SKM-1 treated with dmso at 0.1 percent for 144 hours (cell line): Measurements from ENCODE around the gene MAPKAPK2.

Experiments
- DNase-seq: peaks from one replicate; lab custom pipeline; 2025; ENCODE audit not compliant: unreplicated experiment; lab: John Stamatoyannopoulos, UW

MAPKAPK2 gene

GRCh38 chr1:206717674-206717989 is 32.9 kb downstream of the MAPKAPK2 start:
- no peak for DNase-seq

DNA sequence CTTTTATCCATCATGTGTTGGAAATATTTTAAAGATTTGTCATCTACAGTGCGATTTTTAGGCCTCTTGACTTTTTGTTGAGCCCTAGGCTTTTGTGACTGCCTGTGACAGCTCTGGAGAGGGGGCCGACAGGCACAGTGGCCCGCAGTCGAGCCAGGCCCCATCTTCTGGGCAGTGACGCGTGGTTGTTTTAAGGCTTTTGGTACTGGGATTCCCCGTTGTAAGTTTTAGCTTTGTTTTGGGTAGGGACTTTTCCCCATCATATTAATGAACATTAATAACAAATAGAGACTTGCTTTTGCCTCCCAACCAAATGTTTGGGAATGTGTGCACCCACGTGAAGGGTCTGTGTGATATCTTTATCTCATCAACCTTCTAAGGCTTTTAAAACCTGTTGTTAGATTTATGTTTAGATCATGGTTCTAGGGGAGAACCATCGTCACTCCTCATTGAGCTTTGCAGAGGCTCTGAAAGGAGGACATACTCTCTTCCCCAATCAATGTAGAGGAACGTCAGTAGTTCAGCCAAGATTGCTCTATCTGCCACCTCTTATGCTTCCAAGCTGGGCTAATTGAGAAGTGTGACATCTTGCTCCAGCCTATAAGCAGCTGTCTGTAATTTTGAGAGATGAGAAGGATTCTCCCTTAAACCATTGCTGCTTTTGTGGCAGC is 34.6 kb downstream of the MAPKAPK2 start:
- no peak for DNase-seq

DNA sequence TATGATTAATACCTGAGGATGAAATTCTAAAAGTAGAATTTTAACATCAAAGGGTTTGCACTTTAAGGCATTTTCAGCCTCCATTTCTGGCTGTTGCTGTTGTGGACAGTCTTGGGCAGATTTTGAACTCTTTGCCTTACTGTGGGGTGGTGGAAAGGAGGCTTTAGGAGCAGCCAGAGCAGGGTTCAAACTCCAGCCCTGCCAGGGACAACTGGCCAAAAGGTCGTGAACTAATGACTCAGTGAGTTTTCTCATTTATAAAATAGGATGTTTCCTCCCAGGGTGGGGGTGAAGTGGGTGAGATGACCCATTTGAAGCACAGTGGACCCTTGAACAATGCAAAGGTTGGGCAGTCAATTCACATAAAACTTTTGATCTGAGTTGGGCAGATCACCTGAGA is 36.7 kb downstream of the MAPKAPK2 start:
- no peak for DNase-seq

DNA sequence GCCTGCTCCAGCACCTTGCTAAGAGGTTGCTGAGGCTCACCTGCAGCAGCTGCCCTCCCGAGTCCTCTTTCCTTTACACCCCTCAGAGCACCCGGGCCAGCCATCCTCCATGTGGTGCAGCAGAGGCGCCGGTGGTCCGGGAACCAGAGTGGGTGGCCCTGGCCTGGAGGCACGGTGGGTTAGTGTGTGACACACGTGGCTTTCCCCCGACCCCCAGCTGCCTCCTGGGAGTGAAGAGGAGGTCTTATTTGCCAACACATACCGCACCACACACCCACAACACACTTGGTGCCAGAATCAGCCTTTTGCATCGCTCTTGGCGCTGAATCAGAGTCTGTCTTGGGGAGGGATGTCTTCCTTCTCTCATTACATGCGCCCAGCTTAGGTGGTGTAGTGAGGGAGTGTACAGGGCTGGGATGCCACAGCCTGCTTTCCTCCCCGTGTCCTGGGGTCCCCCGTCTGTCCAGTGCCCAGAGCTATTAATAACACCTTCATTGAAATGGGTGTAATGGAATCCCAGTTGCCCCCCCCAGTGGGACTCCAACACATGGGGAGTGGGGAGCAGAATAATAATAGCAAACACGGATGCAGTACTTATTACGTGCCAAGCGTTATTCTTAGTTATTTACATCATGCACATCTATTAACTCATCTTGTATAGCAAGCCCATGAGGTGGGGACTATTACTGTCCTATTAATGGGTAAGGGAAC is 38.2 kb downstream of the MAPKAPK2 start:
- no peak for DNase-seq

GRCh38 chr1:206723462-206723804 is 38.7 kb downstream of the MAPKAPK2 start:
- no peak for DNase-seq

DNA sequence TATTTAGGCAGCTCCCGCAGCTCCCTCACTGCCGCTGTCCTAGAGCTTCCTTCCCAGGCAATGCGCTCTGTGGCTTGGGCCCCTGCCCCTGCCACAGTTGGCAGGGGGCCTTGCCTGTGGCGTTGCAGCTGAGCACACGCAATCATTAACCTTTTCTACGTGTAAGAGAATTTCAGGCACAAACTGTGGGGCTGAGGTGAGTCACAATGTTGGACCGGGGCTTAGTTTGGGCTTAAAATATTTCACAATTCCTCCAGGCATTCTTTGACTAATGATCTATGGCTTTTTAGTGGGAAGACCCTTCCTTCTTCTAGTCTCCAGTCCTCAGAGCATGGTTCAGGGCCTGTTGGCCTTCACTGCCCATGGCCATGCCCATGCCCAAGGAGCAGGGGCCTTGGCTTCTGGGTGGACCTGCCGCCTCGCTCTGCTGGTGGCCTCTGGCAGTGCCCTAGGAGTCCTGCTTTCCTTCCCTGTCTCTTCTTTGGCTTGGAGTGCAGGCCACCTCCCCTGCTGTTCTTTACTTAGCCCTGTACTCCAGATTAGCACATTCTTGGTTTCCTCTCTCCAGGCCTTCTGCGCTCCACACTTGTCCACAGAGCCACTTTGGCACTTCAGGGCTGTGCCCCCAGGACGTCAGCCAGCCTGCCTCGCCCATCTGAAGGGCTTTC is 39.2 kb downstream of the MAPKAPK2 start:
- DNase-seq: no peak

GRCh38 chr1:206725109-206725963 is 40.6 kb downstream of the MAPKAPK2 start:
- DNase-seq: peak; percentile 81

DNA sequence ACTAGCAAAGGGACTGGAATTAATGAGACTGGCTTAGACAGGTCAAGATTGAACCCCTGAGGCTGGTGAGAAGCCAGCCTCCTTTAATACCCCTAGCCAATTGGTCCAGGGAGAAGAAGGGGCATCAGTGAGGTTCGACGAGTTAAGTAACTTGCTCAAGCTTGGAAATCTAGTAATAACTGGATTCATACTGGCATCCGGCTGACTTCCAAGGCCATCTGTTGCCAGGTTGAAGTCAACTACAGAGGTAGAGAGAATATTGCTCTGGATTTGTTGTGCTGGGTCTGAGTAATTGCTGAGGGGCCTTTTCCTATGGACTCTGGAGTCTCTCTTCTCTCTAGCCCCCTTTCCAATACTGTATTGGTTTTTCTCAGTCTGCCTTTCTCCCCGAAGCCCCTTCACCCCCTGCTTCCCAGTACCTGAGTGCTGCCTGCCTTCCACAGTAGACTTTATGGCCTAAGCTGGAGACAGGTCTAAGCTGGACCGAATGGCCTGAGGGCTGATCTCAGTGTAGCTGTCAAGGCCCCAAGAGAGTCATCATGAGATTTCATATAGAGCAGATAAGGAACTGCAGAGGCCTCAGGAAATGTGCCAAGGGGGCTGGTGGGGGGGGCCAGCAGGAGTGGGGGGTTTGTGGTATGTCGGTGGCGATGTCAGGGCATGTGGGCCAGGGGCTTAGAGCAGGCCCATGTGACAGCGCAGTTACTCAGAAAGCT is 43.4 kb downstream of the MAPKAPK2 start:
- DNase-seq: no peak

DNA sequence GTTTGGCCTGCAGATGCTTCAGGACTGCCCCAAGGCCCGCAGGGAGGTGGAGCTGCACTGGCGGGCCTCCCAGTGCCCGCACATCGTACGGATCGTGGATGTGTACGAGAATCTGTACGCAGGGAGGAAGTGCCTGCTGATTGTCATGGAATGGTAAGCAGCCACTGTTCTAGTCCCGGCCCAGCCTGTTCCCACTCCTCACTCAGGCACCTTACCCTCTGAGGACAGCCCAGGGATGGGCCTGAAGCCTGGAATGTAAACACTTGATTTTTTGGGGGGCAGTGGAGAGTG is 43.9 kb downstream of the MAPKAPK2 start:
- DNase-seq: no peak

GRCh38 chr1:206729050-206729449 is 44.3 kb downstream of the MAPKAPK2 start:
- DNase-seq: no peak

DNA sequence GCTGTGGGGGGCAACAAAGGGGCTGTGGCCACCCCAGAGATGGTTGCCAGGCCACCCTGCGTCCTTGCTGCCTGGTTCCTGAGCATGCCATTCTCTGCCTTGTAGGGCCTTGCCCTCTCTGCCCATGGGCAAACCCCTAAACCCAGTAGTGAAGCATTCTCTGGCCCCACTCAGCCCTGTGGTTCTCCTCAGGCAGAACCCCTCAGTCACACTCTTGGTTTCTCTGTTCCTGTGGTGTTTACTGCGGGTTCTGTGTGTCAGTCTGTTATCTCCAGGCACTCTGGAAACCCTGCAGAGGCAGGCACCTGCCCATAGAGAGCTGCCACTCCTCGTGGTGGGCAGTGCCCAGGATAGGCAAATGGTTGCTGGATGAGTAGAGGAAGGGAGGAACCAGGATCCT is 44.8 kb downstream of the MAPKAPK2 start:
- DNase-seq: no peak

GRCh38 chr1:206732508-206732907 is 47.8 kb downstream of the MAPKAPK2 start:
- no peak for DNase-seq

GRCh38 chr1:206732992-206733391 is 48.3 kb downstream of the MAPKAPK2 start:
- DNase-seq: no peak

GRCh38 chr1:206734499-206735142 is 49.9 kb downstream of the MAPKAPK2 start:
- DNase-seq: peak; percentile 53

DNA sequence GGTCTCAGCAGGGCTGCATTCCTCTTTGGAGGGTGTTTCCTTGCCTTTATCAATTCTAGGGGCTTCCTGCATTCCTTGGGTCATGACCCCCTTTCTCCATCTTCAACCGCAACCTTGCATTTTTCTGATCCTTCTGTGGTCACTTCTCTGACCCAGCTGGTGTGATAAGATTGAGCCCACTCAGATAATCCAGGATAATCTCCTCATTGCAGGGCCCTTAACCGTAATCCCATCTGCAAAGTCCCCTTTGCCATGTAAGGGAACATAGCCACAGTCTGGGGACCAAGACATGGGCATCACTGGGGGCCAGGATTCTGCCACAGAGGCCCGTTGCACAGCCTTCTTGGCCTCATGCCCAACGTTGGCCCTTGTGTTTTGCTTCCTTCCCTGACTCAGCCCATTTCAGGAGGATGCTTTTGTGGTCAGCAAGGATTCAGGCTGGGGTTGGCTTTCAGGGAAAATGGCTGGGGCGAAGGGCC is 50.9 kb downstream of the MAPKAPK2 start:
- no peak for DNase-seq

- DNase-seq: no peak
Observed at GRCh38 chr1:206736878-206737728, 52.4 kb downstream of the MAPKAPK2 start.

DNA sequence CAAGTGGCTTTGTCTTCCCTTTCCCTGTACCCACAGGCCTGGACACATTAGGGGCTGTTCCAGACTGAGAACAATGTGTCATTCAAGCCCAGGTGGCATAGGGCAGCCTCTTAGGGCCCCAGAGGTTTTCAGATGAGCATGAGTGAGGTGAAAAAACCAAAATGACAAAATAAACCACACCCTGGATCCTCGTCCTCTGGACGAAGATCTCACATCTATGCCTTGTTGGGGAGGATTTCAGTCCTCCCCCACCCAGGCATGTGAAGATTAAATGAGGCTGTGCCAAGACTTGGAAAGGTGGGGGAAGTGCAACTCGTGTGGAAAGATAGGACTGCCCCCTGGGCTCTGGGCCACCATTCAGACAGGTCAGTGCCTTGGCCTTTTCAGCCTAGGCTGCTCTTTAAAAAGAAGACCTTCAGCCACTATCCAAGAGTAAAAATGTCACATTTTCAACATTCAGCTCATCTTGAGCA is 53.1 kb downstream of the MAPKAPK2 start:
- no peak for DNase-seq

DNA sequence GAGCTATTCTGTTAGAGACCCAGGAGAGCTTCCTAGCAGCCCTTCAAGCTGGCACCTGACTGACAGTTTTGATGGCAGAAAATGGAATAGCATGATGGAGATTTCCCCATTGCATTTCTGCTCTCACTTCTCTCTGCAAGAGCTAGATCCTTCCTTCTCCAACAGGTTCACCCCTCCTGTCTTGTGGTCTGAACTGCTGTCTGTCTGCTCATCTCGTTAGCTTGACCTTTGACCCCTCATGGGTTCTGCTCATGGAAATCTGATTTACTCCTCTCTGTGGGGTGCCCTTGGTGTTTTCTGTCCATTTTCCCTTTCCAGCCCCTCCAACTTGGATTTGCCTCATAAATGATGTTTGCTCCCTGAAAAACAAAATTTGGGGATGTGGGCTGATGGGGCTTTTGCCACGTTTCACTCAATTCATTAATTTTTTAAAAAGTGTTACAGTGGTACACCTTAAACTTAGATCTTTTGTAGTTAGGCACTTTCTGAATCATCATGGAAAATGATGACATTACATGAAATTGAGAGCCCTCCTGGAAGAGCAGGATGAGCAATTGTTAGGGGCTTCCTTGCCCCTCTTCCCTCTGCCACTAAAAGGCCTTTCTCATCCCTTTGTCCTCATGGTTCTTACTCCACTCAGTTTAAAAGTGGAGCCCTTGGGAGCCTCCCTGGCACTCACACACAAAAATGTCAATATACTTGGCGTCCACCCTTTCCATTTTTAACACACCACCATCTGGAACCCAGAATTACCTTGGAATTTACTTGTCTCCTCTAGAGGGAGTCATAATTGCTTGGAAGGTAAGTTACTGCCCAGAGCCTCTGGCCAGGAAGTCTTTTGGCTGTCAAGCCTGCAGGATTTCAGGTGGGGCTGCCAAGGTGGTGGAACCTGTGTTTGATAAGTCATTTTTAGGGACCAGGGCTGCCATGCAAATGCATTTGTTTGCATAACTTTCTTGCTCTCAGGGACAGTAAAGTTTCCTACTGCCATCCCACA is 54.0 kb downstream of the MAPKAPK2 start:
- DNase-seq: peak; percentile 43
